Measurements from ENCODE around the gene TRAPPC12.

TRAPPC12 gene

DNA sequence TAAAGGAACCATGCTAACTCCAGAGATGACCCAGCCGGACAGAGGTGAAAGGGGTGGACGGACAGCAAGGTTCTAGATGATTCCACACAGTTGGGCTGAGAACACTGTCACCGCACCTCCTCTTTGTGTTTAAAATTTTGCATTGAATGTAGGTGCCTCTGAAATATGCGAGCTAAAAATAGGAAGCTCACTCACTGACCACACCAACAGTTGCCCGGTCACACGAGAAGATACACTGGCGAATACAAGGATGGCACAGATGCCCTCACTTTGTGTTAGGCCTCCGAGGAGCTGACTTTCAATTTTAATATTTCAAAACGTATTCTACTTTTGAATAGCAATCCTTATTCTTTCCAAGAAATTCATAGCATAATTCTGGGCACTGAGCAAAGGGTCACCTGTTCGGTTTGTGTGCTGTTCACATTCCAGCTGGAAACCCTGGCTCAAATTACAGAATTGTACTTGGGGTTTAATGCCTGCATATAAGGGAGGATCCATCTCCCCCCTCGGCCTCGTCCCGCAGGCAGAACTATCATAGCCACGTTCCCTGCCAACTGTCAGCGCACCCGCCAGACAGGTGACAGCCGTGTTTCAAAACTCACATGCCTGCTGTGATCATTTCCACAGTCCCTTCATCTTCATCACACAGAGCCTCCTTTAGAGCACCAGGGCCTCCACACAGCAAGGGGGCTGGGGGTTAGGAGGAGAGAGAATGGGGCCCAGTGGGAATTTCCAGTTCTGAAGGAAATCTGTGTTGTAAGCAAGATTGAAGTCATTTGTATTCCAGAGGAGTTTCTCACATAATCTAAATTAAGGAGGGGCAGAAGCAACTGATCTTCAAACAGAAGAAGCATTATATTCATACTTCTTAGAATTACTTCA lies 91.6 kb downstream of the TRAPPC12 start:
- DNase-seq = no peak

DNA sequence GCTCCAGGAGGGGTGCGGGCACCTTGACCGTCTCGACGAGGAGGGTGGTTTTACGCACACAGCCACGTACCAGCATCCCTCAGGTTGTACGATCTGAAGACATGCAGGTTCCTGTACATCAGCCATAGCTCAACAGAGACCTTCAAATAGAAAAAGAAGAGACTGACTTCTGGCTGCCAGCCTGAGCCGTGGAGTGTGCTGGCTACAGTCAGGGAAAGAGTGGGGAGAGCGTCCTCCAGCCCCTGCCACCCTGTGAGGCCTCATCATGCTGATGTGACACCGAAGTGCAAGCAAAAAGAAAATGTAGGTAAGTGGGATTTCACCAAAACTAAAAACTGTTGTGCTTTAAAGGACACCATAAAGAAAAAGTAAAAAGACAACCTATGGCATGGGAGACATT lies 92.8 kb downstream of the TRAPPC12 start:
- no peak for DNase-seq

- DNase-seq = no peak
These were observed 93.5 kb downstream of the TRAPPC12 start for GRCh38 chr2:3472966-3473365.

- no peak for DNase-seq
These were observed 96.3 kb downstream of the TRAPPC12 start for GRCh38 chr2:3475771-3476170.

- DNase-seq = no peak
These were observed 97.0 kb downstream of the TRAPPC12 start for GRCh38 chr2:3476321-3476984.

GRCh38 chr2:3476985-3477327 lies 97.5 kb downstream of the TRAPPC12 start:
- no peak for DNase-seq

GRCh38 chr2:3478846-3479385 lies 99.4 kb downstream of the TRAPPC12 start:
- no peak for DNase-seq

DNA sequence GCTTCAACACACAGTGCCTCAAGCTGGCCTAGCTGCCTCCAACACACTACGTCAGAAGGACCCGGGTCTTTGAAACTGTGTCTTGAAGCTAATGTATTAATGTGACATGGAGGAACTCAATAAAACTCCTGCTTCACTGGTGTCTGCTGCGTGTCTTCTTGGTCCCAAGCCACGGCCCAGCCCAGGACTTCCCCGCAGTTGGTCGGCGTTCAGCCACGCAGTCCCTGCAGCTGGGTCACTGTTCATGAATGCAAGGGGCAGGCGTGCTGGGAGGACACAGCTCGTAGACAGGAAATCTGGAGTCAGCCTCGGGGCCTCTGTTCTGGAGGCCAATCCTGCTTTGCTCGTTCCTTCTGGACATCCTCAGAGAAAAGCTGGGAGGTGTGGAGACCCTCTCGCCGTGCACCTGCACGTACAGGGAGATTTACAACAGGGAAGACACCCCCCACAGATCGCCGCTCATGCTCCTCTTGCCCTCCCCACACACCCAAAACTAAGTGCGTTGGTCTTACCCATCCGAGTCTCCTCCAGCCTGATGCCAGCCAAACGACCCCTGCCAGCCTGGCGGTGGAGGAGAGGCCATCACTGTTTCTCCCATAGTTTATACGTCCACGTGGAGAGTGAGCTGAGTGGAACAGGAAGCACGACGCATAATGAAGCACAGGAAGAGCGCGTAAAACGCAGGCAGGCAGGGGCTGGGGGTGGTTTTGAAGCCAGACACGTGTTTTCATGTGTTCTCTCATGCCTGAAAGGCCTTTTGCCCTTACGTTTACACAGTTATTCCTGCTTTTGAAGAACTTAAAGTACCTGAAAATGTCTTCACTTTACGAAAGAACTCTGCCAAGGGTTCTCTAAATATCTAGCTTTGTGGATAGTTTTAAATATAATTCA lies 100.2 kb downstream of the TRAPPC12 start:
- DNase-seq = no peak

- no peak for DNase-seq
These were observed 101.0 kb downstream of the TRAPPC12 start for GRCh38 chr2:3480352-3481010.

GRCh38 chr2:3481011-3481400 lies 101.5 kb downstream of the TRAPPC12 start:
- DNase-seq = no peak

GRCh38 chr2:3481736-3482362 lies 102.4 kb downstream of the TRAPPC12 start:
- DNase-seq = no peak

GRCh38 chr2:3482363-3482821 lies 102.9 kb downstream of the TRAPPC12 start:
- DNase-seq = no peak

GRCh38 chr2:3483227-3483985 lies 103.9 kb downstream of the TRAPPC12 start:
- no peak for DNase-seq

GRCh38 chr2:3483986-3484960 lies 104.8 kb downstream of the TRAPPC12 start:
- DNase-seq = no peak

DNA sequence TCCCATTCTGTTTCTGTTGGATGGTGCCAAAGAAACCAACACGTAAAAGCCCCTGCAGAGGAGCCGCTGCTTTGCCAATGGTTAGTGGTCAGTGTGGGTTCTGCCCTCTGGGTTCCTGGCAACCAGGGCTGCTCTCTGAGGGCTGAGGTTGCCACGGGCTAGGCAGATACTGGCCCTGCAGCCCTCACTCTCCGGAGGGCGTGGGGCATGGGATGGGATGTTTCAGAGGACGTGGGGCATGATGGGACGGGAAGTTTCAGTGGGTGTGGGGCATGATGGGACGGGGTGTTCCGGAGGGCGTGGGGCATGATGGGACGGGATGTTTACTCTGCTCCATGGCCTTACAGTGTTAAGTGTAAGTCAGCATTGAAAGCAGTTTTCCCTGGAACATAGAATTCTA lies 105.7 kb downstream of the TRAPPC12 start:
- DNase-seq = no peak

GRCh38 chr2:3486047-3487027 lies 106.8 kb downstream of the TRAPPC12 start:
- DNase-seq = no peak

DNA sequence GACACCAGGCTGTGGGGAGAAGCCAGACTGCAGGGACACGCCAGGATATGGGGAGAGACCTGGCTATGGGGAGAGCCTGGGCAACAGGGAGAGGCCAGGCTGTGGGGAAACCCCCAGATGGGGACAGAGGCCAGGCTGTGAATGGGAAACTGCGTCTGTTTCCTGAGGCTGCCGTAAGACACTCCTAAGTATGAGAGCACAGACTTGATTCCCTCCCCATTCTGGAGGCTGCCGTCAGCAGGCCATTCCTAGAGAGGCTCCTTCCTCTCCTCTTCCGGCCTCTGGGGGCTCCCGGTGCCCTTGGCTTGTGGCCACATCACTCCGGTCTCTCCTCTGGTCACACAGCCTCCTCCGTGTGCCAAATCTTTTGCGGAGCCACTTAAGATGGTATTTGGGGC lies 107.5 kb downstream of the TRAPPC12 start:
- DNase-seq = no peak

GRCh38 chr2:3487432-3487831 lies 107.9 kb downstream of the TRAPPC12 start:
- DNase-seq = no peak
